Hematopoietic multipotent progenitor cell treated with erythropoietin and hydrocortisone succinate and interleukin-3 and kit ligand, for 17 days (in vitro differentiated cells): Measurements from ENCODE around the gene TAOK2.
A peak's percentile ranks its signal among the peaks of the same experiment; 100 is the strongest.
"Not testable (repeated sequence)": the region's sequence is repeated elsewhere in the genome, so short reads cannot be mapped to it uniquely, and the experiment has no call there.

ENCODE experiments used
- DNase-seq: peaks from one replicate; pipeline ENCODE4 v3.0.0-alpha.2; 2015; ENCODE audit warnings: low spot score

The TAOK2 gene

GRCh38 chr16:29973384-29974246 lies at the start of gene TAOK2:
Gene TAOK2 (plus strand): TSS chr16:29973868. CDS start chr16:29977773, 3,905 bp downstream.
- DNase-seq, result peak; percentile 90

- DNase-seq, result no peak
Measured at GRCh38 chr16:29925105-29925756, 48.4 kb upstream of the TAOK2 start.

GRCh38 chr16:29925781-29926710 lies 47.6 kb upstream of the TAOK2 start, which contains the start of gene KCTD13:
Gene KCTD13 (minus strand): TSS chr16:29926226. CDS start chr16:29926033, 193 bp downstream.
- DNase-seq, result peak; percentile 94

- DNase-seq, result no peak
Measured at GRCh38 chr16:29926711-29927052, 47.0 kb upstream of the TAOK2 start.

- DNase-seq, result no peak
Measured at GRCh38 chr16:29927070-29927905, 46.4 kb upstream of the TAOK2 start.

- not testable (repeated sequence) for DNase-seq
Measured at GRCh38 chr16:29931750-29932149, 41.9 kb upstream of the TAOK2 start.

GRCh38 chr16:29940656-29941055 lies 33.0 kb upstream of the TAOK2 start:
- no peak for DNase-seq

- no peak for DNase-seq
Measured at GRCh38 chr16:29943846-29944799, 29.5 kb upstream of the TAOK2 start.

- no peak for DNase-seq
Measured at GRCh38 chr16:29947897-29948296, 25.8 kb upstream of the TAOK2 start.

GRCh38 chr16:29950806-29951461 lies 22.7 kb upstream of the TAOK2 start:
- DNase-seq, result no peak

GRCh38 chr16:29951625-29952365 lies 21.9 kb upstream of the TAOK2 start:
- no peak for DNase-seq

GRCh38 chr16:29958756-29959155 lies 14.9 kb upstream of the TAOK2 start:
- DNase-seq, result no peak

- no peak for DNase-seq
Measured at GRCh38 chr16:29959293-29959692, 14.4 kb upstream of the TAOK2 start.

- not testable (repeated sequence) for DNase-seq
Measured at GRCh38 chr16:29959821-29960220, 13.8 kb upstream of the TAOK2 start.

- no peak for DNase-seq
Measured at GRCh38 chr16:29961127-29961478, 12.6 kb upstream of the TAOK2 start.

GRCh38 chr16:29961479-29962343 lies 12.0 kb upstream of the TAOK2 start, which contains the start of gene TMEM219:
Gene TMEM219 (plus strand): TSS chr16:29962079. CDS start chr16:29963144, 1,065 bp downstream.
- DNase-seq, result peak; percentile 79

- DNase-seq, result no peak
Measured at GRCh38 chr16:29962344-29962994, 11.2 kb upstream of the TAOK2 start.
